H9 (cell line): Measurements from ENCODE around the gene MGME1. TPM values are rescaled to one million over a fixed set of nuclear protein-coding genes. Genes with fewer than 3 reads are reported as not detected.

Experiments
- DNase-seq: peaks from one replicate; pipeline ENCODE4 v3.0.0-alpha.2; 2017
- H2AFZ ChIP-seq: one replicate; pipeline ENCODE4 v1.6.1; 2013; ENCODE audit warnings: mild to moderate bottlenecking, low read length, control low read depth, moderate library complexity
- H2AK5ac ChIP-seq: 2 replicates; pipeline ENCODE4 v1.6.1; 2013; ENCODE audit warnings: low read length, control low read depth, mixed read lengths; ENCODE audit not compliant: insufficient read length
- H2BK120ac ChIP-seq: one replicate; pipeline ENCODE4 v1.6.1; 2013; ENCODE audit warnings: low read depth, mild to moderate bottlenecking, low read length, control low read depth, inconsistent platforms; ENCODE audit not compliant: poor library complexity, severe bottlenecking
- H2BK12ac ChIP-seq: 2 replicates; pipeline ENCODE4 v1.6.1; 2013; ENCODE audit warnings: low read length, control low read depth, mixed read lengths, low read depth; ENCODE audit not compliant: insufficient read length
- H2BK15ac ChIP-seq: 2 replicates; pipeline ENCODE4 v1.6.1; 2013; ENCODE audit warnings: low read depth, low read length, control low read depth
- H2BK20ac ChIP-seq: one replicate; pipeline ENCODE4 v1.6.1; 2013; ENCODE audit warnings: low read depth, mild to moderate bottlenecking, low read length, control low read depth, inconsistent platforms; ENCODE audit not compliant: poor library complexity, severe bottlenecking
- H2BK5ac ChIP-seq: 2 replicates; pipeline ENCODE4 v1.6.1; 2013; ENCODE audit warnings: low read length, control low read depth, mixed read lengths; ENCODE audit not compliant: insufficient read length
- H3K14ac ChIP-seq: 2 replicates; pipeline ENCODE4 v1.6.1; 2013; ENCODE audit warnings: low read length, control low read depth; ENCODE audit not compliant: insufficient read depth
- H3K18ac ChIP-seq: 2 replicates; pipeline ENCODE4 v1.6.1; 2013; ENCODE audit warnings: low read depth, mild to moderate bottlenecking, mixed read lengths, low read length, control low read depth; ENCODE audit not compliant: insufficient read length
- H3K23ac ChIP-seq: 2 replicates; pipeline ENCODE4 v1.6.1; 2013; ENCODE audit warnings: low read length, control low read depth, mixed read lengths, low read depth; ENCODE audit not compliant: insufficient read length
- H3K23me2 ChIP-seq: 2 replicates; pipeline ENCODE4 v1.6.1; 2013; ENCODE audit warnings: low read depth, mild to moderate bottlenecking, mixed read lengths, low read length, control low read depth; ENCODE audit not compliant: insufficient read length, poor library complexity, severe bottlenecking
- H3K27ac ChIP-seq: 2 replicates; pipeline ENCODE4 v1.5.1; 2013; ENCODE audit warnings: low read length, control low read depth, mixed read lengths, low read depth; ENCODE audit not compliant: insufficient read length
- H3K27me3 ChIP-seq: 2 replicates; pipeline ENCODE4 v1.6.1; 2013; ENCODE audit warnings: low read length, control low read depth, inconsistent platforms; ENCODE audit not compliant: insufficient read depth
- H3K4ac ChIP-seq: 2 replicates; pipeline ENCODE4 v1.6.1; 2013; ENCODE audit warnings: low read depth, mild to moderate bottlenecking, control low read depth, inconsistent platforms, low read length, moderate library complexity
- H3K4me1 ChIP-seq: 2 replicates; pipeline ENCODE4 v1.6.1; 2013; ENCODE audit warnings: low read length, control low read depth, inconsistent platforms; ENCODE audit not compliant: insufficient read depth
- H3K4me2 ChIP-seq: 2 replicates; pipeline ENCODE4 v1.6.1; 2013; ENCODE audit warnings: low read length, control low read depth, mixed read lengths; ENCODE audit not compliant: insufficient read length, insufficient read depth
- H3K56ac ChIP-seq: 2 replicates; pipeline ENCODE4 v1.6.1; 2013; ENCODE audit warnings: low read depth, mild to moderate bottlenecking, mixed read lengths, low read length, control low read depth; ENCODE audit not compliant: insufficient read length
- H3K79me1 ChIP-seq: 2 replicates; pipeline ENCODE4 v1.6.1; 2013; ENCODE audit warnings: low read depth, mild to moderate bottlenecking, moderate library complexity, low read length, control low read depth, inconsistent platforms; ENCODE audit not compliant: insufficient read depth, poor library complexity, severe bottlenecking
- H3K79me2 ChIP-seq: 2 replicates; pipeline ENCODE4 v1.6.1; 2013; ENCODE audit warnings: low read length, control low read depth, inconsistent platforms; ENCODE audit not compliant: insufficient read depth
- H3K9ac ChIP-seq: 2 replicates; pipeline ENCODE4 v1.6.1; 2013; ENCODE audit warnings: low read length, control low read depth, mixed read lengths; ENCODE audit not compliant: insufficient read length; ENCODE audit errors: extremely low read depth
- H3K9me3 ChIP-seq: one replicate; pipeline ENCODE4 v1.6.1; 2013; ENCODE audit warnings: low read depth, low read length, inconsistent platforms; ENCODE audit not compliant: control insufficient read depth
- H3T11ph ChIP-seq: one replicate; pipeline ENCODE4 v1.6.1; 2013; ENCODE audit warnings: mild to moderate bottlenecking, low read length, control low read depth, inconsistent platforms
- H4K20me1 ChIP-seq: one replicate; pipeline ENCODE4 v1.6.1; 2013; ENCODE audit not compliant: control insufficient read depth, insufficient read length, insufficient read depth
- H4K5ac ChIP-seq: 2 replicates; pipeline ENCODE4 v1.6.1; 2013; ENCODE audit warnings: low read depth, mild to moderate bottlenecking, mixed read lengths, low read length, control low read depth; ENCODE audit not compliant: insufficient read length
- H4K8ac ChIP-seq: replicated peaks from 2 replicates; pipeline ENCODE4 v1.6.1; 2013; ENCODE audit warnings: low read length, control low read depth, mixed read lengths, low read depth; ENCODE audit not compliant: insufficient read length
- H4K91ac ChIP-seq: 2 replicates; pipeline ENCODE4 v1.6.1; 2013; ENCODE audit warnings: low read depth, mild to moderate bottlenecking, moderate library complexity, mixed read lengths, low read length, control low read depth; ENCODE audit not compliant: insufficient read length
- H3K27ac Mint-ChIP-seq, 3 experiments: 2 replicates in 2 of 3; 3 replicates in 1 of 3; pipeline ENCODE4 v1.8.0; 2020 to 2021; ENCODE audit warnings: mixed read lengths in 3 of 3, mild to moderate bottlenecking in 1 of 3, moderate library complexity in 1 of 3
- H3K27me3 Mint-ChIP-seq: 2 replicates; pipeline ENCODE4 v1.8.0; 2021; ENCODE audit warnings: low read depth, mild to moderate bottlenecking, moderate library complexity, mixed read lengths
- H3K36me3 Mint-ChIP-seq, 3 experiments: 2 replicates in 2 of 3; 3 replicates in 1 of 3; pipeline ENCODE4 v1.8.0; 2020 to 2021; ENCODE audit warnings: low read depth in 3 of 3, mixed read lengths in 3 of 3; ENCODE audit not compliant: insufficient read depth in 1 of 3
- H3K4me1 Mint-ChIP-seq, 2 experiments: 2 replicates each; pipeline ENCODE4 v1.8.0; 2020; ENCODE audit warnings: mixed read lengths in 2 of 2
- H3K4me3 Mint-ChIP-seq, 2 experiments: 2 replicates in 1 of 2; 3 replicates in 1 of 2; pipeline ENCODE4 v1.8.0; 2020 to 2021; ENCODE audit warnings: mild to moderate bottlenecking in 2 of 2, mixed read lengths in 2 of 2, moderate library complexity in 1 of 2
- H3K9me3 Mint-ChIP-seq, 2 experiments: 2 replicates in 1 of 2; 3 replicates in 1 of 2; pipeline ENCODE4 v1.8.0; 2020; ENCODE audit warnings: mild to moderate bottlenecking in 2 of 2, mixed read lengths in 2 of 2, moderate library complexity in 1 of 2
- CTCF ChIP-seq: fragments of 200-600 bp; sonication (generic); conservative IDR thresholded peaks from 3 replicates; pipeline ENCODE4 v1.8.0; 2021; ENCODE audit warnings: antibody characterized with exemption, mild to moderate bottlenecking
- WGBS: extraction: QIAGEN DNeasy Blood & Tissue Kit; methylation state at CpG from one replicate; pipeline ENCODE4 v1.1.7; 2013; ENCODE audit warnings: missing lambda C conversion rate, low lambda C conversion rate, mixed read lengths; ENCODE audit not compliant: insufficient read length; ENCODE audit errors: extremely low coverage; 5-methylcytosine and 5-hydroxymethylcytosine counted together
- total RNA-seq: library from RNA; stranded (reverse); gene quantifications from 2 replicates; pipeline ENCODE4 v1.2.1, GENCODE V29; 2021

Gene MGME1
- total RNA-seq, 1 experiment from 2014 or later, result 48.9 TPM

- H3K9me3 ChIP-seq, result no peaks in the 10 kb centered on the region
- H2BK5ac ChIP-seq, result no peak overlapping the region
- no peak overlapping the region for H2AFZ ChIP-seq
- H2BK15ac ChIP-seq, result no peak overlapping the region
- H2BK20ac ChIP-seq, result no peak overlapping the region
- peaks cover 18% of the 10 kb centered on the region for H3K23me2 ChIP-seq
- no peak overlapping the region for H3K18ac ChIP-seq
- no peak overlapping the region for H3K27ac ChIP-seq
- Mint-ChIP-seq H3K4me3 (peak overlapping the region; percentile 84 to 89), H3K4me1 (peaks cover 37 to 50% of the 10 kb centered on the region in 2 experiments), H3K9me3 (peaks cover 0 to 5% of the 10 kb centered on the region in 2 experiments; a peak in 1 of 5 replicates), H3K36me3 (peaks cover 44 to 61% (median 60%) of the 10 kb centered on the region in 3 experiments), H3K27me3 (0 out of 2 replicates have a peak, but pooled peaks cover 1% of the 10 kb centered on the region), H3K27ac (peak overlapping the region; percentile 62 to 91 (median 67); a peak in 2 of 7 replicates)
- H3K27me3 ChIP-seq, result no peaks in the 10 kb centered on the region
- peaks cover 54% of the 10 kb centered on the region; the same call in 1 of the 2 replicates for H3K79me2 ChIP-seq
- H3K79me1 ChIP-seq, result peaks cover 5% of the 10 kb centered on the region
- no peaks in the 10 kb centered on the region for H4K20me1 ChIP-seq
- H4K5ac ChIP-seq, result no peak overlapping the region
- H4K8ac ChIP-seq, result no peak overlapping the region
- H2AK5ac ChIP-seq, result no peak overlapping the region
- peak overlapping the region; percentile 6 for H3K9ac ChIP-seq
- WGBS, result no CpG with 5 or more reads among the region's 2 CpGs
- peaks cover 4% of the 10 kb centered on the region; the same call in 1 of the 2 replicates for H3K4me1 ChIP-seq
- no peak overlapping the region for H2BK12ac ChIP-seq
- no peak for DNase-seq
- H3T11ph ChIP-seq, result no peak overlapping the region
- no peak overlapping the region for H3K56ac ChIP-seq
- no peak overlapping the region for H3K4ac ChIP-seq
- TF ChIP-seq CTCF, result no peak
- H3K23ac ChIP-seq, result no peak overlapping the region
- H3K14ac ChIP-seq, result no peak overlapping the region
- peak overlapping the region; percentile 87 for H3K4me2 ChIP-seq
- H2BK120ac ChIP-seq, result no peak overlapping the region
- no peak overlapping the region for H4K91ac ChIP-seq
Measured at GRCh38 chr20:17972121-17972520, 3.3 kb downstream of the MGME1 start.
